ENCODE data around the gene ZC3H12A. TPM values are rescaled to one million over a fixed set of nuclear protein-coding genes. Genes with fewer than 3 reads are reported as not detected.

ZC3H12A gene
- total and polyA plus RNA-seq, 2 experiments from 2014 or later: 9.0 to 9.3 TPM

DNA sequence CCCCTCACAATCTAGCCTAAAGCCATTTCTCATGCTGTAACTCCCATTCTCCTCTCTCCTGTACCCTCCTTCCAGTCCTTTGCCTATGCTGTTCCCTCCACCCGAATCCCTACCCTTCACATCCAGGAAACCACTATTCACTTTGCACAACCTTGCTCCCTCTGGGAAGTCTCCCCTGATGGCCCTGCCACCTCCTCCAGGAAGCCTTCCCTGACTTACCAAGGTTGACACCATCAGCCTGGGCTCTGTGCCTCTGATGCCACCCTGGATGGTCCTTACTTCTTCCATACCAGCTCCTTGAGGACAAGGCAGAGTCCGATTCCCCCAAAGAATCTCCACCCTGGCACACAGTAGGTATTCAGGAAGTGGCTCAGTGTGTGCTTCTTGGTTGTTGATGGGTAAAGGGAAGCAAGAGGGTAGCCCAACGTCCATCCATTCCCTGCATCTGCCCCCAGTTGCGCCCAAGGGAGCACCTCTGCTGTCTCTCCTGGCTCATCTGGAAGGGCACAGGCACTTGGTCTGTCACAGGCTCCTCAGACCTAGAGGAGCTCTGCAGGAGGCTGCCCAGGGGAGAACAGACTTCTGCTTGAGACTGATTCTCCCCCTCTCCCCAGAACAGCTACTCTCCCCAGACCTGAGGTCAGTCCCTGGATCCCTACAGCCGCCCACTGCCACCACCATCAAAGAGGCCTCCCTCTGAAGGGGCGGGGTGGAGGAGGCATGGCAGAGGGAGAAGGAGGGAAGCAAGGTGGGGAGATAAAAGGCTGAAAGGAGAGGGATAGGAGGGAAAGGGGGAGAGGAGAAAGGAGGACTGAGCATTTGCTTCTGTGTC lies 36.1 kb upstream of the ZC3H12A start:
- Histone ChIP-seq H3K9me2 (ENCODE audit: insufficient read depth) (no peaks in the 10 kb centered on the region), H3K36me3 (ENCODE audit: insufficient read depth) (no peaks in the 10 kb centered on the region), H3K4me1 (ENCODE audit: insufficient read depth) (no peaks in the 10 kb centered on the region), H3K79me2 (replicated peaks; ENCODE audit: insufficient read depth) (no peaks in the 10 kb centered on the region), H2AFZ (no peak overlapping the region), H3K4me2 (no peak overlapping the region), H4K20me1 (replicated peaks; ENCODE audit: insufficient read depth) (no peaks in the 10 kb centered on the region), H3K27me3 (ENCODE audit: insufficient read depth) (no peaks in the 10 kb centered on the region), H3F3A (replicated peaks; ENCODE audit: low read depth) (no peaks in the 10 kb centered on the region), H3K27ac (ENCODE audit: low read depth) (no peak overlapping the region), H3K4me3 (no peak overlapping the region)
- no peak for DNase-seq (ENCODE audit: low spot score)
- ATAC-seq: no peak
- no peaks in the 10 kb centered on the region; the same call in 2 of the 3 replicates for H3K9me3 Mint-ChIP-seq
- H3K36me3 Mint-ChIP-seq (ENCODE audit: low read depth): no peaks in the 10 kb centered on the region
- H3K27me3 Mint-ChIP-seq (ENCODE audit: insufficient read depth, low read depth, poor library complexity): peaks cover 16% of the 10 kb centered on the region
- no peak overlapping the region for H3K4me3 Mint-ChIP-seq
- no peak overlapping the region for H3K27ac Mint-ChIP-seq
- no peak for TF ChIP-seq EZH2phosphoT487 (IDR thresholded peaks at IDR 0.05; ENCODE audit: unreplicated experiment)
- no peak for TF ChIP-seq STAT1 (IDR thresholded peaks at IDR 0.05; ENCODE audit: unreplicated experiment)
- no peak for TF ChIP-seq ZNF331 (CRISPR knock-in tag; IDR thresholded peaks at IDR 0.05; ENCODE audit: low read depth)
- TF ChIP-seq, protein P1, sequence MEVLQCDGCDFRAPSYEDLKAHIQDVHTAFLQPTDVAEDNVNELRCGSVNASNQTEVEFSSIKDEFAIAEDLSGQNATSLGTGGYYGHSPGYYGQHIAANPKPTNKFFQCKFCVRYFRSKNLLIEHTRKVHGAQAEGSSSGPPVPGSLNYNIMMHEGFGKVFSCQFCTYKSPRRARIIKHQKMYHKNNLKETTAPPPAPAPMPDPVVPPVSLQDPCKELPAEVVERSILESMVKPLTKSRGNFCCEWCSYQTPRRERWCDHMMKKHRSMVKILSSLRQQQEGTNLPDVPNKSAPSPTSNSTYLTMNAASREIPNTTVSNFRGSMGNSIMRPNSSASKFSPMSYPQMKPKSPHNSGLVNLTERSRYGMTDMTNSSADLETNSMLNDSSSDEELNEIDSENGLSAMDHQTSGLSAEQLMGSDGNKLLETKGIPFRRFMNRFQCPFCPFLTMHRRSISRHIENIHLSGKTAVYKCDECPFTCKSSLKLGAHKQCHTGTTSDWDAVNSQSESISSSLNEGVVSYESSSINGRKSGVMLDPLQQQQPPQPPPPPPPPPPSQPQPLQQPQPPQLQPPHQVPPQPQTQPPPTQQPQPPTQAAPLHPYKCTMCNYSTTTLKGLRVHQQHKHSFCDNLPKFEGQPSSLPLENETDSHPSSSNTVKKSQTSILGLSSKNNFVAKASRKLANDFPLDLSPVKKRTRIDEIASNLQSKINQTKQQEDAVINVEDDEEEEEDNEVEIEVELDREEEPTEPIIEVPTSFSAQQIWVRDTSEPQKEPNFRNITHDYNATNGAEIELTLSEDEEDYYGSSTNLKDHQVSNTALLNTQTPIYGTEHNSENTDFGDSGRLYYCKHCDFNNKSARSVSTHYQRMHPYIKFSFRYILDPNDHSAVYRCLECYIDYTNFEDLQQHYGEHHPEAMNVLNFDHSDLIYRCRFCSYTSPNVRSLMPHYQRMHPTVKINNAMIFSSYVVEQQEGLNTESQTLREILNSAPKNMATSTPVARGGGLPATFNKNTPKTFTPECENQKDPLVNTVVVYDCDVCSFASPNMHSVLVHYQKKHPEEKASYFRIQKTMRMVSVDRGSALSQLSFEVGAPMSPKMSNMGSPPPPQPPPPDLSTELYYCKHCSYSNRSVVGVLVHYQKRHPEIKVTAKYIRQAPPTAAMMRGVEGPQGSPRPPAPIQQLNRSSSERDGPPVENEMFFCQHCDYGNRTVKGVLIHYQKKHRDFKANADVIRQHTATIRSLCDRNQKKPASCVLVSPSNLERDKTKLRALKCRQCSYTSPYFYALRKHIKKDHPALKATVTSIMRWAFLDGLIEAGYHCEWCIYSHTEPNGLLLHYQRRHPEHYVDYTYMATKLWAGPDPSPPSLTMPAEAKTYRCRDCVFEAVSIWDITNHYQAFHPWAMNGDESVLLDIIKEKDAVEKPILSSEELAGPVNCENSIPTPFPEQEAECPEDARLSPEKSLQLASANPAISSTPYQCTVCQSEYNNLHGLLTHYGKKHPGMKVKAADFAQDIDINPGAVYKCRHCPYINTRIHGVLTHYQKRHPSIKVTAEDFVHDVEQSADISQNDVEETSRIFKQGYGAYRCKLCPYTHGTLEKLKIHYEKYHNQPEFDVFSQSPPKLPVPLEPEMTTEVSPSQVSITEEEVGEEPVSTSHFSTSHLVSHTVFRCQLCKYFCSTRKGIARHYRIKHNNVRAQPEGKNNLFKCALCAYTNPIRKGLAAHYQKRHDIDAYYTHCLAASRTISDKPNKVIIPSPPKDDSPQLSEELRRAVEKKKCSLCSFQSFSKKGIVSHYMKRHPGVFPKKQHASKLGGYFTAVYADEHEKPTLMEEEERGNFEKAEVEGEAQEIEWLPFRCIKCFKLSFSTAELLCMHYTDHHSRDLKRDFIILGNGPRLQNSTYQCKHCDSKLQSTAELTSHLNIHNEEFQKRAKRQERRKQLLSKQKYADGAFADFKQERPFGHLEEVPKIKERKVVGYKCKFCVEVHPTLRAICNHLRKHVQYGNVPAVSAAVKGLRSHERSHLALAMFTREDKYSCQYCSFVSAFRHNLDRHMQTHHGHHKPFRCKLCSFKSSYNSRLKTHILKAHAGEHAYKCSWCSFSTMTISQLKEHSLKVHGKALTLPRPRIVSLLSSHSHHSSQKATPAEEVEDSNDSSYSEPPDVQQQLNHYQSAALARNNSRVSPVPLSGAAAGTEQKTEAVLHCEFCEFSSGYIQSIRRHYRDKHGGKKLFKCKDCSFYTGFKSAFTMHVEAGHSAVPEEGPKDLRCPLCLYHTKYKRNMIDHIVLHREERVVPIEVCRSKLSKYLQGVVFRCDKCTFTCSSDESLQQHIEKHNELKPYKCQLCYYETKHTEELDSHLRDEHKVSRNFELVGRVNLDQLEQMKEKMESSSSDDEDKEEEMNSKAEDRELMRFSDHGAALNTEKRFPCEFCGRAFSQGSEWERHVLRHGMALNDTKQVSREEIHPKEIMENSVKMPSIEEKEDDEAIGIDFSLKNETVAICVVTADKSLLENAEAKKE (CRISPR knock-in tag; IDR thresholded peaks at IDR 0.05): no peak
- TF ChIP-seq, protein P2, sequence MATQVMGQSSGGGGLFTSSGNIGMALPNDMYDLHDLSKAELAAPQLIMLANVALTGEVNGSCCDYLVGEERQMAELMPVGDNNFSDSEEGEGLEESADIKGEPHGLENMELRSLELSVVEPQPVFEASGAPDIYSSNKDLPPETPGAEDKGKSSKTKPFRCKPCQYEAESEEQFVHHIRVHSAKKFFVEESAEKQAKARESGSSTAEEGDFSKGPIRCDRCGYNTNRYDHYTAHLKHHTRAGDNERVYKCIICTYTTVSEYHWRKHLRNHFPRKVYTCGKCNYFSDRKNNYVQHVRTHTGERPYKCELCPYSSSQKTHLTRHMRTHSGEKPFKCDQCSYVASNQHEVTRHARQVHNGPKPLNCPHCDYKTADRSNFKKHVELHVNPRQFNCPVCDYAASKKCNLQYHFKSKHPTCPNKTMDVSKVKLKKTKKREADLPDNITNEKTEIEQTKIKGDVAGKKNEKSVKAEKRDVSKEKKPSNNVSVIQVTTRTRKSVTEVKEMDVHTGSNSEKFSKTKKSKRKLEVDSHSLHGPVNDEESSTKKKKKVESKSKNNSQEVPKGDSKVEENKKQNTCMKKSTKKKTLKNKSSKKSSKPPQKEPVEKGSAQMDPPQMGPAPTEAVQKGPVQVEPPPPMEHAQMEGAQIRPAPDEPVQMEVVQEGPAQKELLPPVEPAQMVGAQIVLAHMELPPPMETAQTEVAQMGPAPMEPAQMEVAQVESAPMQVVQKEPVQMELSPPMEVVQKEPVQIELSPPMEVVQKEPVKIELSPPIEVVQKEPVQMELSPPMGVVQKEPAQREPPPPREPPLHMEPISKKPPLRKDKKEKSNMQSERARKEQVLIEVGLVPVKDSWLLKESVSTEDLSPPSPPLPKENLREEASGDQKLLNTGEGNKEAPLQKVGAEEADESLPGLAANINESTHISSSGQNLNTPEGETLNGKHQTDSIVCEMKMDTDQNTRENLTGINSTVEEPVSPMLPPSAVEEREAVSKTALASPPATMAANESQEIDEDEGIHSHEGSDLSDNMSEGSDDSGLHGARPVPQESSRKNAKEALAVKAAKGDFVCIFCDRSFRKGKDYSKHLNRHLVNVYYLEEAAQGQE (IDR thresholded peaks at IDR 0.05; ENCODE audit: unreplicated experiment): no peak
- TF ChIP-seq, protein P3, sequence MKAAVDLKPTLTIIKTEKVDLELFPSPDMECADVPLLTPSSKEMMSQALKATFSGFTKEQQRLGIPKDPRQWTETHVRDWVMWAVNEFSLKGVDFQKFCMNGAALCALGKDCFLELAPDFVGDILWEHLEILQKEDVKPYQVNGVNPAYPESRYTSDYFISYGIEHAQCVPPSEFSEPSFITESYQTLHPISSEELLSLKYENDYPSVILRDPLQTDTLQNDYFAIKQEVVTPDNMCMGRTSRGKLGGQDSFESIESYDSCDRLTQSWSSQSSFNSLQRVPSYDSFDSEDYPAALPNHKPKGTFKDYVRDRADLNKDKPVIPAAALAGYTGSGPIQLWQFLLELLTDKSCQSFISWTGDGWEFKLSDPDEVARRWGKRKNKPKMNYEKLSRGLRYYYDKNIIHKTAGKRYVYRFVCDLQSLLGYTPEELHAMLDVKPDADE (IDR thresholded peaks at IDR 0.05): no peak
- no peak for TF ChIP-seq EZH2 (IDR thresholded peaks at IDR 0.05; ENCODE audit: low read depth, unreplicated experiment)
- peaks cover 20% of the 10 kb centered on the region for H3K4me1 Mint-ChIP-seq

Measured in GM23338 (cell line).